Suppressor macrophage (primary cell): ENCODE data around the gene OAT.

Experiments used
- DNase-seq, 4 experiments: peaks; one replicate each; pipeline ENCODE4 v3.0.0-alpha.2; 2020 to 2022
- total RNA-seq, 17 experiments: gene quantifications; one replicate each; lab custom pipeline; 2026; ENCODE audit warnings: mixed read lengths in 6 of 17, inconsistent platforms in 3 of 17; lab: John Stamatoyannopoulos, UW

OAT gene
- 59.0 to 139 (median 91.9) reads per million in 17 experiments for total RNA-seq

GRCh38 chr10:124418726-124419501 is at the start of gene OAT:
OAT (minus strand) TSS chr10:124418923; CDS start chr10:124412171, 6,752 bp downstream.
- peak; percentile 96 to 98 (median 98) for DNase-seq

GRCh38 chr10:124467165-124467564 is 48.4 kb upstream of the OAT start:
- DNase-seq: no peak

- DNase-seq: no peak
Observed at GRCh38 chr10:124465777-124466488, 47.2 kb upstream of the OAT start.

GRCh38 chr10:124465003-124465776 is 46.5 kb upstream of the OAT start:
- peak in 2 of 4 experiments; percentile 22 to 23 for DNase-seq

GRCh38 chr10:124464028-124464965 is 45.6 kb upstream of the OAT start:
- DNase-seq: no peak

- no peak for DNase-seq
Observed at GRCh38 chr10:124462348-124462695, 43.6 kb upstream of the OAT start.

- peak; percentile 91 to 97 (median 94) for DNase-seq
Observed at GRCh38 chr10:124461642-124462347, 43.1 kb upstream of the OAT start, which contains the start of gene LHPP. LHPP (plus strand) TSS chr10:124461823; CDS start chr10:124461863, 40 bp downstream.

- no peak for DNase-seq
Observed at GRCh38 chr10:124460144-124460543, 41.4 kb upstream of the OAT start.

- no peak for DNase-seq
Observed at GRCh38 chr10:124459395-124459794, 40.7 kb upstream of the OAT start.

- DNase-seq: no peak
Observed at GRCh38 chr10:124458889-124459288, 40.2 kb upstream of the OAT start.

GRCh38 chr10:124458473-124458872 is 39.8 kb upstream of the OAT start:
- no peak for DNase-seq

- no peak for DNase-seq
Observed at GRCh38 chr10:124455441-124455840, 36.7 kb upstream of the OAT start.

- no peak for DNase-seq
Observed at GRCh38 chr10:124453960-124454610, 35.4 kb upstream of the OAT start.

GRCh38 chr10:124451276-124451675 is 32.6 kb upstream of the OAT start:
- DNase-seq: no peak

- DNase-seq: no peak
Observed at GRCh38 chr10:124450783-124451057, 32.0 kb upstream of the OAT start.

GRCh38 chr10:124450012-124450782 is 31.5 kb upstream of the OAT start, which contains the start of gene NKX1-2:
NKX1-2 (minus strand) TSS chr10:124450035; CDS start chr10:124449943, 92 bp downstream.
- no peak for DNase-seq

- DNase-seq: no peak
Observed at GRCh38 chr10:124449170-124450011, 30.7 kb upstream of the OAT start.

GRCh38 chr10:124448696-124449169 is 30.0 kb upstream of the OAT start:
- no peak for DNase-seq
